Hypothalamus (tissue), 51 donors: Measurements from ENCODE around the gene TINAGL1.
"Not testable (repeated sequence)": the region's sequence is repeated elsewhere in the genome, so short reads cannot be mapped to it uniquely, and the experiment has no call there.

Experiments
- DNase-seq, 51 donors: peaks; one replicate each; lab custom pipeline; 2025; lab: John Stamatoyannopoulos, UW

The TINAGL1 gene

GRCh38 chr1:31583082-31583994 is 7.0 kb downstream of the TINAGL1 start:
- DNase-seq: no peak

GRCh38 chr1:31583995-31584868 is 7.9 kb downstream of the TINAGL1 start:
- peak in 5 of 51 donors; percentile 1 to 17 (median 13) for DNase-seq

- DNase-seq: no peak
Measured at GRCh38 chr1:31584869-31585735, 8.8 kb downstream of the TINAGL1 start.

- no peak for DNase-seq
Measured at GRCh38 chr1:31585736-31586365, 9.5 kb downstream of the TINAGL1 start.

- DNase-seq: no peak
Measured at GRCh38 chr1:31586376-31587327, 10.3 kb downstream of the TINAGL1 start.

- not testable (repeated sequence) for DNase-seq
Measured at GRCh38 chr1:31587328-31587699, 11.0 kb downstream of the TINAGL1 start.

- peak in 16 of 51 donors; percentile 2 to 49 (median 14) for DNase-seq
Measured at GRCh38 chr1:31587720-31588423, 11.6 kb downstream of the TINAGL1 start.

GRCh38 chr1:31588751-31589515 is 12.6 kb downstream of the TINAGL1 start:
- no peak for DNase-seq

GRCh38 chr1:31591425-31592093 is 15.2 kb downstream of the TINAGL1 start:
- no peak for DNase-seq

GRCh38 chr1:31592132-31592531 is 15.8 kb downstream of the TINAGL1 start:
- DNase-seq: no peak

GRCh38 chr1:31593136-31593665 is 16.9 kb downstream of the TINAGL1 start:
- DNase-seq: no peak

- peak in 15 of 51 donors; percentile 2 to 44 (median 21) for DNase-seq
Measured at GRCh38 chr1:31593770-31594632, 17.7 kb downstream of the TINAGL1 start.

- no peak for DNase-seq
Measured at GRCh38 chr1:31595836-31596736, 19.8 kb downstream of the TINAGL1 start.

GRCh38 chr1:31596737-31597097 is 20.4 kb downstream of the TINAGL1 start:
- no peak for DNase-seq

GRCh38 chr1:31598980-31599379 is 22.7 kb downstream of the TINAGL1 start:
- DNase-seq: no peak
